GM19463 (cell line): ENCODE results near the gene SHQ1.

ENCODE experiments used
- ATAC-seq: cut with Tn5 transposase; IDR thresholded peaks from one replicate; pipeline ENCODE4 v1.9.1; 2021; ENCODE audit warnings: mild to moderate bottlenecking, moderate library complexity; ENCODE audit not compliant: unreplicated experiment

Gene SHQ1

DNA sequence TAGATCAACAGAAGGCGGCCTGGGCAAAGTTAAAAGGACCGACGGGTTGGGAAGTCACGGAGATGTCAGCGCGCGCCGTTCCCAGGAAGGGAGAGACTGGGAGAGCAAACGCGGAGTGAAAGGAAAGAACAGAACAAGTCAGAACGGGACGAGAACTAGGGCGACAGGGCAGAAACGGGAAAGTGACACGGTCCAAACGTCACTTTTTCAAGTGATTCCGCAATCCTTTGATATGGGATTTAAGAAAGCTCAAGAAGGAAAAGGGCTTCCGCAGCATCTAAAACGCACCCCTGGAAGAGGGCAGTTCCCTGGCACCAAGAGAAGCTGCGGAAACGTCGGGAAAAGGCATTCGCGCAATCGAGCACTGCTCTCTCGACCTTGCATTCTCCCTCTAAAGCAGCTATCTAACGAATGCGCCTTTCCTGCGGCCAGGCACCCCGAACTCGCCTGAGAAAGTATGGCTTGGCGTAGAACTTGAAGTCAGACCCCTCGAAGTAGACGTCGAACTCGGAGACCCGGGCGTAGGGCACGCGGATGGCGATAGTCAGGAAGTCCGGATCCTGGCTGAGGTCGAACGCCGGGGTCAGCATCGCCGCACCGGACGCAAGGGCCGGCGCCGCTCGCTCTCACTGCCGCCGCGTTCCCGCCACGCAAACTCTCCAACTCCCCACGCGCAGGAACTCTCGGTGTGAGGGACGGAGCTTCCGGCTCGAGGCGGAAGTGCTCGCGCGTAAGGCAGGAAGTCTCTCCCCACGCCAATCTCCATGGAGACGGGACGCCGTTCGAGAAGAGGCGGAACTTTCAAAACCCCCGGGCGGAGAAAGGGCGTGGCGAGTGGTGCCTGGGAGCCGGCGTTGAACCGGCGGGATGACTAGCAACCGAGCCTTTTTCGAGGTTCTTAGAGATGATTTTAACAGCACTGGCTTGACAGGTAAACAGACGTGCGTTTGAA, at the start of gene SHQ1:
TSS of gene SHQ1 (minus strand) at position 695 of the 952 bp plus-strand sequence. CDS start at position 590, 105 bp downstream.
- ATAC-seq, result peak; percentile 95

DNA sequence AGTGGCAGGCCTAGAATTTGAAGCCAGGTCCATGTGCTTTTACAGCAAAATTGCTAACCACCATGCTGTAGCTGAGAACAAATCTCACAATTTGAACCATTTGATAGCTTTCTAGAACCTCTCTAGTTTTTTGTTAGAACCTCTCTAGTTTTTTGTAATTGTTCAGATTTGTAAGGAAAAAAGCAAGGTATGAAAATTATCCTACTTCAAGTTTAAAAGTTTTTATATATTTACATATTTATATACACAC, 49.4 kb upstream of the SHQ1 start:
- no peak for ATAC-seq

DNA sequence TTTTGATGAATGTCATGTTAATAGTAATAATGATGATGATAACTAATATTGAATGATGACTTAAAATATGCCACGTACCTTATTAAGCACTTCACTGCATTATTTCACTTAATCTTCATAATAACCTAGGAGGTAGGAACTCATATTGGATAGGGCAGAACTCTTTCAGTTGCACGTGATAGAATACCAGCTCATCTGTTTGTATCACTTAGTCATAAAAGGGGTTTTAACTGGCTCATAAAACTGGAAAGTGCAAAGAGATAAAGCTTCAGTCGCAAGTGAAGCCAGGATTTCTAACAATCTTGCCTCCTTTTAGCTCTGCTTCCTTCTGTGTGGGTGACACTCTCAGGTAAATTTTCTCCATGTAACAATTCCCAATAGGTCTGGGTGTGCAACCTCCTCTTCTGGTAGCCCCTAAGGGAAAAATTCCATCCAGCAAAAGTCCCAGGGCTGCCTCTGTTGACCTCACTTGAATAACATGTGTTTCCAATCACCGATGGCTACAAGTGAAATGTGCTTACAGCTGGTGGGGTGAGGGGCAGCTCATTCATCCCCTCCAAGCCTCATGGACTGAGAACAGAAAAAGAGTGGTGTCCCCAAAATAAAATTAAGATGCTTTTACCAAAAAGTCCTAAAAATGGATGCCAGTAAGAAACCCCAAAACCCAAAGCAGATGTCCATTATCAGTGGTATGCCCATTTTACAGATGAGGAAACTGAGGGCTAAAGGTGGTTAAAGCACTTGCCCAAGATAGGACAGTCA, 48.9 kb upstream of the SHQ1 start:
- no peak for ATAC-seq

DNA sequence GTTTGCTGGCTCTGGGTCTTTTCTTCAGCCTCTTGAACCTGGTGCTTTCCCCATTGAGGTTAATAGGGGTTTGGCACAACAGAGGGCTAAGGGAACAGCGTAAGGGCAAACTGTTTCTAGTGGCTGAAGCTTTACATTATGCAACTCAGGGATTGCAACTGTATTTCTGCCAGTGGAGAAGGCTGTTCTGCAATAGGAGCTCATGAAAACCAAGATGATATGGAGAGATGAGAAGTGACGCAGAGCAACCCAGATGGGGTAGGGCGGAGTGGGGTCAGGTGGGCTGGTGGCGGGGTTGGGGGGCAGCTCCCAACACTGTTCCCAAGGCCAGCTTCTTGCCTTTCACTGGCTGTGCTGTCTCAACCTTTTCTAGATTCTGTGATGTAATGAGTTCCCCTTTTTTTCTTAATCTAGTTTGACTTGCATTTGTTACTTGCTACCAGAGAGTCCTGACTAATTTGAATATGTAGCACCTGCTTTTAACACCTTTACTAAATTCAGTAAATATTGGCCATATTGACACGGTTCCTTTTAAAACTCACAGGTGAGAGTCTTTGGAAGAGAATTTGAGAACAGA, 46.8 kb upstream of the SHQ1 start:
- no peak for ATAC-seq

DNA sequence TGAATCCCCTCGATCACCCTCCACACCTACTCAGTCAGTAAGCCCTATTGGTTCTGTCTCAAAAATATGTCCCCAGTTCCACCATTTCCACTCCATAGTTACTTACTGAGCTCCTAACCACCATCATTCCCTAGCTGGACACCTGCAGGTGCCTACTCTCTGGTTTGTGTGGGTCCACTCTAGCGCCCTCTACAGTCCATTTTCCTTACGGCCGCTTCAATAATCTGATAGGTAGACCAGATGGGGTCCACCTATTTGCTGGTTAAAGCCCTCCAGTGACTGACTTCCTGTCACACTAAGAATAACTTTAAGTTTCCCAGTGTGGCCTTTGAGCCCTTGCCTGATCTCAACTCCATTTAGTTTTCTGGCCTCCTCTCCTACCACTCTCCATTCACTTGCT, 44.6 kb upstream of the SHQ1 start:
- no peak for ATAC-seq

DNA sequence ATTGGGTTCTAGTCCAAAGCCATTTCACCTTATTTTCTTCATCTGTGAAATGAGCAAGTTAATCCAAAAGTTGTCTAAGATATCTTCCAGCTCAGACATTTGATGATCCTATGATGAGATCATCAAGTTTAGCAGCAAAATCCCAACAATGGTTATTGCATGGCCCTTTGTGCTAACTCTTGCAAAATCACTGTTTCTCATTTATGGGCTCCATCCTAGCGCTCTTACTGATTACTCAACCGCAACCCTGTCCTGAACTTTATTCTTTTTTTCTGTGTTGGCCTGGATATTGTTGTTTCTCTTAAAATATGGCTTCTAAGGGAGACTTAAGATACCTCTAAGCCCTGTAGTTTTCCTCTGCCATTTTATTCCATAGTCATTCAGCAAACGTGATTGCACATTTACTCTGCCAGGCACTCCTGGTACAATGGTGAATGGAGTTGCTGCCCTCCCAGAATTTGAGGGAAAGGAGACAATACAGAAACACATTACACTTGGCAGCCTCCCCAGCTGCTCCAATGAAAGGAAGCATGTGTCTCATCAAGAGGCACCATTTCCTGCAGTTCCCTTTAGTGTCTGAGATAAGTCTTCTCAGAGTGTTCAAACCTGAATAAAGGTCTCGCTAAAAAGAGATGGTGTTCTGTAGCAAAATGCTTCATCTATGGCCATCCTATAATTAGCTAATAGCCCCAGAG, 44.0 kb upstream of the SHQ1 start:
- no peak for ATAC-seq

DNA sequence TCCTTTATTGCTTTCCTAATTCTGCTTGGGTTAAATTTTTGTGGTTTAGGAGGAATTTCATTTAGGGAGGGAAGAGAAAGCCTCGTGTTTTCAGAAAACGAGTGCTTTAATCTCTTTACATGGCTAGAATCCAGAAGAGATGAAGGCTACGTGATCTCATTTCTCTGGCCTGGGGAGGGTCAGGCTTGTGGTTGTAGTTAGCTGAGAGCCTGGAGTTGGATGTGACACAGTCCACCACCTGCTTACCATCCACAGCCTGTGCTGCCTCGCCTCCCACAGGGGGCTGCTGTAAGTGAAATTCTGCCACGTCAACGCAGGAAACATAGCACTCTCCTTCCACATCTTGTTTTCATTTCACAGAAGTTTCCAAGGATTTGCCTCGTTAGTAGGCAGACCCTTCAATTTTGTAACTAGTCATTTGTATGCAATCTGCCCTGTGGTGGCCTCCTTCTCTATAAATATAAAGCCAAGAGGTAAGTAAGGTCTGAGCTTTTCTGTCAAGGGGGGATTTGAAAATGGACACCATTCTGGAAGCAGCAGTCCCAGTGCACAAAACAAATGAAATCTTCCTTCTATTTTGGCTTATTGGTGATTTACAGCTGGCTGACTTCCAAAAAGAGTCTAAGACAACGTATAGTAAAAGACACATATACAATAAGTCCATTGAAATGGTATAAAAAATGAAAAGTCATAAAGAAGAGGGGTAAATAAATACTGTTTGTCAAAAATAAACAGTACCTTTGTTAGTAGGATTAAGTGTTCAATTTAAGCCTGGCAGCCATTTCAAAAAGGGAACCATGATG, 43.0 kb upstream of the SHQ1 start:
- ATAC-seq, result no peak

DNA sequence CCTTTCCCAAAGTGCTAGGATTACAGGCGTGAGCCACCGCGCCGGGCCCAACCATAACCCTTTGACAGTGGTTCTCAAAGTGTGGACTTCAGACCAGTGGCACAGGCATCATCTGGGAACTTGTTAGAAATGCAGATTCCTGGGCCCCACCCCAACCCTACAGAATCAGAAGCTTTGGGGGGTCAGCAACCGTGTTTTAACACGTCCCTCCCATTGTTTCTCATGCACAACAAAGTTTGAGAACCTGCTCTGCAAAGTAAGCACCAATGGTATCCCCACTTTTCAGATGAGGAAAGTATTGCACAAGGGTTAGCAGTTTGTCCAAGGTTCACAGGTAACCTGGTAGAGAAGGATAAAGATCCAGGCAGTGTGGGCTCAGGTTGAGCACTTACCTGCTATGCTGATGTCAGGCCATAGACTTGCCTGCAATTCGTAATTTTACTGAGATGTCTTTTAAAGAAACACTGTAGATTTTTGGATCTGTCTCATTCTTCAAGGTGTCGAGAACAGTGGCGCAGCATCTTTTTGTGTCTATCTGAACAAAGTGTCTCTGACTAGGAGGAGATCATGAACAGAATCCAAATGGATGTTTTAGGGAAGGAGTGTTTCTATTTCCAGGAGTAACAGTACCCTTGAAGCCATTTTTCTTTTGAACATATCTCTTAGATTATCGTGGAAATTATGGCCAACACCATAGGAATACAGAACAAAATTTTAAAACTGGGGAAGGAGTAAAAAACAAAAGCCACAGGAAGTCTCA, 42.1 kb upstream of the SHQ1 start:
- no peak for ATAC-seq

DNA sequence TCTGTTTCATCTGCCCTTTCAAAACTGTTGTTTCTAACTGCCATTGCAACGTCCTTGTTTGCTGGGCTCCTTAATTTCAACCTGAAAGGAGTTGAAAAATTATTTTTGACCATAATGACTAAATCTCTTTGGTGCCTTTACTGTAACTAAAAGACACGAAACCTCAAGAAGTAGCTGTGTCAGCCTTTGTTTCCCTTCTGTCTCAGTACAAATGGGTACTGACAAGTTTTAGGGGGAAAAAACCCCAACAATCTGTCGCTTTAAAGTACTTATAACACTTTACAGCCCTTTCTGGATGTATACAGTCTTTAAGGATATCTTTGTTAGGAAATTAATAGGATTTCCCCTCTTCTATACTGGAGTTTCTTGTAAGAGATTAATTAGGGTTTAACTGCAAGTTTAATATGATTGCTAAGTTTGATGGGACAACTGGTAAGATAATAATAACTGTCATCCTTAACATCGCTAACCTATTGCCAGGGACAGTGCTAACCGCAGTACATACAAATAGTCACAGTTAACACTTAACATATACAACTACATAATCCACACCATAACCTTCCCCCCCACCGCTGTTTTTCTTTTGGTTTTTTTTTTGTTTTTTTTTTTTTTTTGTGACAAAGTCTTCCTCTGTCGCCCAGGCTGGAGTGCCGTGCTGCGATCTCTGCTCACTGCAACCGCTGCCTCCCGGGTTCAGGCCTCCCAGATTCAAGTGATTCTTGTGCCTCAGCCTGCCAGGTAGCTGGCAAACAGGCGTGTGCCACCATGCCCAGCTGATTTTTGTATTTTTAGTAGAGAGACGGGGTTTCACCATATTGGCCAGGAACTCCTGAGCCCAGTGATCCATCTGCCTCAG, 41.3 kb upstream of the SHQ1 start:
- ATAC-seq, result no peak

DNA sequence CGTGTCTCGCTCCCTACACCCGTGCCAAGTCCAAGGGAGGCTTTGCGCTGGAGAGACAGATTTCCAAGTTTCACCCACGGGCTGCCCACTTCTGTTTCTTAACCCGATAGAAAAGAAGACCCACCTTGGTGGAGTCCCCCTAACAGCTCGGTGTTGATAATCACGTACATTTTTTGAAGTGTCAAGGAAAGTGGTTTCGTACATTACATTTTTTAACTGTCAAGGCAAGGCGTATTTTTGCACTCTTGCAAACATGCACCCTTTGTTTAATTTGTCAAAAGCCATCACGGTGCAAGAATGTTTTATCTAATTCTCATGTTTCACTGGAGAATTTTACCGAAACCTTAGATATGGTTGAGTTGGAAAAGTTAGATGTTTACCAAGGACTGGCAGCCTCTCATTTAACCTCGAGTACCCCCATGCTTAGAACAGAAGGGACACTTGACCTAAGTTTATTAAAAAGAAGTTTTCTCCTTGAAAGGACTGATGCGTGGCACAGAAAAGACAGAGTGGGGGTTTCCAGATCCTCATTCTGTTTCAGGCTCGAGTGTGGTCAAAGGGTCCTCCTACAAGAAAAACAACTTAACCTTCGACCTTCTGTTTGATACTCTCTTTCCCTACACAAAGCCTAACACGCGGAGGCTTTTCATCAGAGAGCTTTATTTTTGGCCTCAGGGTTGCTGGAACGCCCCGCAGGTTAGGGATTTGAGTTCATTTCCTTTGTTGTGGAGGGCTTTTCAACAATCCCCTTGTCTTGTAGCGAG, 40.5 kb upstream of the SHQ1 start:
- no peak for ATAC-seq

DNA sequence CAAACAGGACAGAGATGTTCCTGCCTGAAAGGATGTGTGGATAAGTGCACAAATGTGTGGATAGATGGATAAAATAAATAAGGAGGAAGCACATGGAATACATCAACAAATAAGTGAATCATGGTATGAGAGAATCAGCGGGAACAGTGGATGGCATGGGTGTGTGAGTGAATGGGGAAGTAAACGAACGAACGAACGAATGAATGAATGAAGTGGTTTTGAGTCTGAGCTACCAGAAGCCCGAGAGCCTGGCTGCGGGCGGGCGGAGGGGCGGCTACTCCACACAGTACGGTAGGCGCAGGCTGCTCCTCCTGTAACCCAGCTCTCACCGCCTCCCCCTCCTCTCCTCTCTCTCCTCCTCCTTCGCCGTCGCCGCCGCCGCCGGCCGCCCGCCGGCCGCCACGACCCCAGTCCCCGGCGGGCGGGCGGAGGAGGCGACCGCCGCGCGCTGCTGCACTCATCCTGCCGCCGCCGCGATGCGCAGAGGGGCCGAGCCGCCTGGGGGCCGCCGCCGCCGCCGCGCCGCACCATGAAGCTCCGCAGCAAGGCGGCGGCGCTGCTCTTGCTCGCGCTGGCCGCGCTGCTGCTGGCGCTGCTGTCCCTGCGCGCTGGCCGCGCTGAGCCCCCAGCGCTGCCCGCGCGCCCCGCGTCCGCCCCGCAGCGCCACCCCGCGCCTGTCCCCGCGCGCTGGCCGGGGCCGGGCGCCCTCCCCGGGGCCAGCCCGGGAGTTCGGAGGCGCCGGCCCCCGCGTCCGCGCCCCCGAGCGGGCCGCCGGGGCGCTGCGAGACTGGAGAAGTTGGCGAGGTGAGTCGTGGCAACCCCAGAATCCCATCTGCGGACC, 39.7 kb upstream of the SHQ1 start, which contains the start of gene GXYLT2:
TSS of gene GXYLT2 (plus strand) at position 342 of the 841 bp plus-strand sequence. CDS start at position 530, 188 bp downstream.
- ATAC-seq, result peak; percentile 64

DNA sequence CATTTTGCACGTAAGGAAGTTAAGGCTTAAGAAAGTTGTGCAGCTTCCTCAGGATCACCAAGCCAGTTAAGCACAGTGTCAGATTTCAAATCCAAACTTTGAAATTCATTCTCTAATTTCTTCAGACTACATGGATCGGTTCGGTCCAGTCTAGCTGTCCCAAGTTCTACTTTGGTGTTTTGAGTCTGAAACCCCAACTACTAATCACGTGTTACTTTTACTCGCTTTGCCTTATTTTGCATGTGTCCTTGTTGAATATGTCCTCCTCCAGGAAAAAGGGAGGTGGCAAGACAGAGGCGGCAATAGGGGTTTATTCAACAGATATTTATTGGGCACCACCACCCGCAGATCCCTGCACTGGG, 39.1 kb upstream of the SHQ1 start:
- no peak for ATAC-seq

DNA sequence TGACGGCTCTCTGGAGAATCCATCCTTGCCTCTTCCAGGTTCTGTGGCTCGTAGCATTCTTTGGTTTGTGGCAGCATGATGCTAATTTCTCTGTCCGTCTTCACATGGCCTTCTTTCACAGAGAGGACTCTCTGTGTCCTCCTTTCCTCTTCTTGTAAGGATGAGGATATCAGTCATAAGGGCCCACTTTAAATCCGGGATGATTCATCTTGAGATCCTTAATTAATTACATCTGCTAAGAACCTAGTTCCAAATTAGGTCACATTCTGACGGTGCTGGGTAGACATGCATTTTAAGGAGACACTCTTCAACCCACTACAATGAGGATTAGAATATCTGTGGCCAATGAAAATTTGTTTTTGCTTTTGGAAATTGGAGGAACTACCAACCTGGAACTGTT, 23.9 kb upstream of the SHQ1 start:
- ATAC-seq, result no peak

DNA sequence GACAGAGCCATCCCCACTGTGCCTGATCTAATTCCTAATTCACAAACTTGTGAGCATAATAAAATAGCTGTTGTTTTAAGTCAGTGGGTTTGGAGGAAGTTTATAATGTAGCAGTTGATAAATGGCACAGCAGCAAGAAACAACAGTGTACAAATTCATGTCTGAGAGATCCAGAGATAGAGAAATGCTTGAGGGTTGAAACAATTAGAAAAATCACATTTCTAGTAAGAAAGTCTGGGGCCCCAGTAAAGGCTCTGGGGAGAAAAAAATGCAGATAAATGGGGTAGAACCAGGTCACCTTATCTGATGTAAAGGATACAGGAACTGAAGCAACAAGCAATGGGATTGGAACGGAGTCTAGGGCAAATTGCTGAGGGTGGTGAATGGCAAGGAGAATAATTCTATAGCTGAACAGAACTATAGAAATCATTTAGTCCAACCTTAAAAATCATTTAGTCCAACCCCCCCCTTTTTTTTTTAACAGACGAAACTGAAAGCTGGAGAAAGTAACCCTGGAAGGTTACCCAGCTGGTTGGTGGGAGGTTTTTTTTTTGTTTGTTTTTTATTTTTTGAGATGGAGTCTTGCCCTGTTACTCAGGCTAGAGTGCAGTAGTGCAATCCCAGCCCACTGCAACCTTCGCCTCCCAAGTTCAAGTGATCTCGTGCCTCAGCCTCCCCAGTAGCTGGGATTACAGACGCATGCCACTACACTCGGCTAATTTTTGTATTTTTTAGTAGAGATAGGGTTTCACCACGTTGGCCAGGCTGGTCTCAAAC, 14.3 kb upstream of the SHQ1 start:
- ATAC-seq, result no peak

DNA sequence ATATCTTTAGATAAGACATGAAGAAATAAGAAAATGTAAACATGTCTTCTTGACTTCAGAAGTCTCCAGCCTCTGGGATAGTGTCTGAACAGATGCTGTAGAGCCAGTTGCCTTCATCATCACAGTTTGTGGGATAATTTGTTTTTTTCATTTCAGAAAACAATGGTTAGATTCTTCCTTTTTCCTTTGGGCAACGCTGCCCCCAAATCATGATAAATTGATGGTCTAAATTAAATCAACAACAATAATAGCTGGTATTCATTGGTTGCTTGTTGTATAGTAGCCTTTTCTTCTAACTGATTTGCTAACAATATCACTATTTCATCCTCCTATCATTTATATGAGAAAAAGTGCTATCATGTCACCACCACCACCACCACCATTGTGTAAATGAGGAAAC, 12.6 kb upstream of the SHQ1 start:
- no peak for ATAC-seq

DNA sequence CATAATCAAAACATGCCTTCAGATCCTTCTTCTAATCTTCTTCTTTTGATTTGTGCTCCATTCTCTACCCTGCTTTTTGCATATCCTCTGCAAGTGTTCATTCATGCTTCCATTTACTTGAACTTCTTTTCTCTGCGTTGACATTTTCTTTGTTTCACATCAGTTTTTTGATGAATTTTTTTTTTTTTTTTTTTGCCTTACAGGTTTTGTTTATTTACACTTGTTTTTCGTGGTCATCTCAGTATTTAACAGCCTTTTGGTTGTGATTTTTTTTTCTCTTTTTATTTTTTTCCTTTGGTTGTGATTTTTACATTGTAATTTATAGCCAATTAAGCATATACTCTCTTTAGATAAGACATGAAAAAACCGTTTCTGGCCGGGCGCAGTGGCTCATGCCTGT, 11.8 kb upstream of the SHQ1 start:
- ATAC-seq, result no peak
